Fibroblast of mammary gland (primary cell): ENCODE results near the gene RUVBL1.

Experiments used
- DNase-seq: peaks from one replicate; pipeline ENCODE4 v3.0.0-alpha.2; 2010; ENCODE audit warnings: low read depth
- H3K4me3 ChIP-seq: 2 replicates; pipeline ENCODE4 v1.5.1; 2011; ENCODE audit warnings: low read depth, mild to moderate bottlenecking, low read length, moderate library complexity; ENCODE audit not compliant: control insufficient read depth
- CTCF ChIP-seq: conservative IDR thresholded peaks from 2 replicates; pipeline ENCODE4 v1.5.1; 2011; ENCODE audit warnings: low read depth, low read length, inconsistent platforms; ENCODE audit not compliant: control insufficient read depth, insufficient read depth

RUVBL1 gene

GRCh38 chr3:128064962-128065361 lies 58.6 kb downstream of the RUVBL1 start:
- no peak for TF ChIP-seq CTCF
- peak; percentile 33 for DNase-seq
- H3K4me3 ChIP-seq = no peak overlapping the region

- no peak overlapping the region for H3K4me3 ChIP-seq
- no peak for DNase-seq
- no peak for TF ChIP-seq CTCF
Observed at GRCh38 chr3:128063865-128064264, 59.7 kb downstream of the RUVBL1 start.

GRCh38 chr3:128062033-128062745 lies 61.4 kb downstream of the RUVBL1 start:
- no peak overlapping the region for H3K4me3 ChIP-seq
- no peak for DNase-seq
- no peak for TF ChIP-seq CTCF

- peak; percentile 99 for DNase-seq
- TF ChIP-seq CTCF = peak; percentile 23
- H3K4me3 ChIP-seq = no peak overlapping the region
Observed at GRCh38 chr3:128060473-128061381, 62.9 kb downstream of the RUVBL1 start.

GRCh38 chr3:128056258-128056657 lies 67.4 kb downstream of the RUVBL1 start:
- H3K4me3 ChIP-seq = no peak overlapping the region
- TF ChIP-seq CTCF = no peak
- DNase-seq = no peak

- peak; percentile 73 for DNase-seq
- TF ChIP-seq CTCF = no peak
- H3K4me3 ChIP-seq = peak overlapping the region; percentile 94
Observed at GRCh38 chr3:128054367-128054766, 69.2 kb downstream of the RUVBL1 start.
